A673 (cell line): ENCODE data around the gene SMIM17.

Experiments
- CTCF ChIP-seq: fragments of 300-800, 200-600 bp; sonication (generic); conservative IDR thresholded peaks from 2 replicates; pipeline ENCODE4 v1.5.1; 2017; ENCODE audit warnings: low read depth, mild to moderate bottlenecking, antibody characterized with exemption, low read length, moderate library complexity, mixed read lengths
- EZH2 ChIP-seq: fragments of 200-600 bp; sonication (generic); IDR thresholded peaks from 2 replicates; pipeline ENCODE4 v1.6.1; 2017; ENCODE audit warnings: borderline replicate concordance, low read depth, mild to moderate bottlenecking, mixed read lengths, antibody characterized with exemption, low read length; ENCODE audit not compliant: poor library complexity, severe bottlenecking

GRCh38 chr19:56678205-56678604 lies 35.2 kb downstream of the SMIM17 start:
- TF ChIP-seq CTCF (no peak), EZH2 (no peak)
